ENCODE results near the gene VPS4B. TPM values are rescaled to one million over a fixed set of nuclear protein-coding genes. Genes with fewer than 3 reads are reported as not detected.

The VPS4B gene
- total RNA-seq, 1 experiment from 2014 or later = 67.8 TPM

DNA sequence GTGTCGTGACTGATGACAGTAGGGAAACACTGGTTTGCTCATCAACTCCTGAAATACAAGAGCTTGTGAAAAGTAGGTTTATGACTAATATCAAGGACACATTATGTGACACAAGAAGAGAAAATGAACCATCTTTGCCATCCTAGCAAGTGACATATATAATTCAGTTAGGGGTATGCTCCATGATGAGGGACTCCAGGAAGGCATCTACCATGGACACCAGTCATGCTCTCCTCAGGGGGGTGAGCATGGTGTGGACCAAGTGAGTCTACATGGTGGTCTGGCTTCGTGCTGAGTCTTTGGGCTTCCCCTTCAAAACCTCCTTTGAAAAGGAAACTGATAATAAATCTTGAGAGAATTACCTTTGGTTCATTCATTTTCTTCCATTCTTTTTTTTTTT, 42.8 kb upstream of the VPS4B start:
- Mint-ChIP-seq H3K4me1 (ENCODE audit: insufficient read depth, unreplicated experiment) (no peaks in the 10 kb centered on the region), H3K27ac (ENCODE audit: low read depth, unreplicated experiment) (no peak overlapping the region), H3K4me3 (ENCODE audit: unreplicated experiment) (no peak overlapping the region), H3K36me3 (ENCODE audit: insufficient read depth, unreplicated experiment) (no peaks in the 10 kb centered on the region), H3K27me3 (ENCODE audit: insufficient read depth, unreplicated experiment) (no peaks in the 10 kb centered on the region), H3K9me3 (ENCODE audit: unreplicated experiment) (no peaks in the 10 kb centered on the region)
- POLR2A ChIA-PET = interaction anchor here (1.3 kb wide), 2 partner anchors 9 to 14 kb away, joined by 3 to 6 read pairs; no protein-coding TSS in a partner anchor
- BruUV-seq (replicated peaks) = no TSS peak
- intact Hi-C loops (cut with micrococcal nuclease) = no loop called here
- CTCF ChIA-PET = no interaction called here
- TF ChIP-seq, protein P1, sequence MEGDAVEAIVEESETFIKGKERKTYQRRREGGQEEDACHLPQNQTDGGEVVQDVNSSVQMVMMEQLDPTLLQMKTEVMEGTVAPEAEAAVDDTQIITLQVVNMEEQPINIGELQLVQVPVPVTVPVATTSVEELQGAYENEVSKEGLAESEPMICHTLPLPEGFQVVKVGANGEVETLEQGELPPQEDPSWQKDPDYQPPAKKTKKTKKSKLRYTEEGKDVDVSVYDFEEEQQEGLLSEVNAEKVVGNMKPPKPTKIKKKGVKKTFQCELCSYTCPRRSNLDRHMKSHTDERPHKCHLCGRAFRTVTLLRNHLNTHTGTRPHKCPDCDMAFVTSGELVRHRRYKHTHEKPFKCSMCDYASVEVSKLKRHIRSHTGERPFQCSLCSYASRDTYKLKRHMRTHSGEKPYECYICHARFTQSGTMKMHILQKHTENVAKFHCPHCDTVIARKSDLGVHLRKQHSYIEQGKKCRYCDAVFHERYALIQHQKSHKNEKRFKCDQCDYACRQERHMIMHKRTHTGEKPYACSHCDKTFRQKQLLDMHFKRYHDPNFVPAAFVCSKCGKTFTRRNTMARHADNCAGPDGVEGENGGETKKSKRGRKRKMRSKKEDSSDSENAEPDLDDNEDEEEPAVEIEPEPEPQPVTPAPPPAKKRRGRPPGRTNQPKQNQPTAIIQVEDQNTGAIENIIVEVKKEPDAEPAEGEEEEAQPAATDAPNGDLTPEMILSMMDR (IDR thresholded peaks at IDR 0.05; ENCODE audit: unreplicated experiment) = no peak
- DNase-seq (ENCODE audit: unreplicated experiment) = no peak

DNA sequence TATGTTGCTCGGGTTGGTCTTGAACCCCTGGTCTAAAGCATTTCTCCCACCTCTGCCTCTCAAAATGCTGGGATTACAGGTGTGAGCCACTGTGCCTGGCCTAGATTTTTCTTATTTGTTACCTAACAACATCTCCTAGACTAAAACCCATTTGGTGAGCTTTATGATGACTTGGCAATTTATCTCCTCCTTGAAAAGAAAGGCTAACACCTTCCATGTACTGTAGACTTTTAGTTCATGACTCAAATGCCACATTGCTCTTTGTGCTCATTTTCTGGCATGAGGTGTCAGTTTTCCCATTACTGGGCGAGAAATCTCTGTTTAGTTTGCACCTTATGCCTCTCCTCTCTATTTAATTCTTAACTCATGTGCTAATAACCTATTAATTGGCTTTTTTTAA, 42.2 kb upstream of the VPS4B start:
- intact Hi-C loops (cut with micrococcal nuclease) = no loop called here
- no peaks in the 10 kb centered on the region for H3K36me3 Mint-ChIP-seq (ENCODE audit: insufficient read depth, unreplicated experiment)
- no peaks in the 10 kb centered on the region for H3K27me3 Mint-ChIP-seq (ENCODE audit: insufficient read depth, unreplicated experiment)
- no TSS peak for BruUV-seq (replicated peaks)
- H3K9me3 Mint-ChIP-seq (ENCODE audit: unreplicated experiment) = no peaks in the 10 kb centered on the region
- H3K4me3 Mint-ChIP-seq (ENCODE audit: unreplicated experiment) = no peak overlapping the region
- ChIA-PET POLR2A (interaction anchor here (0.8 to 1.3 kb wide), 5 partner anchors 9 to 18 kb away, joined by 3 to 6 read pairs (median 3); partner anchors contain the start of gene SERPINB5), CTCF (interaction anchor here (0.9 kb wide), 1 partner anchor 9 kb away, joined by 3 read pairs; no protein-coding TSS in a partner anchor)
- no peak overlapping the region for H3K27ac Mint-ChIP-seq (ENCODE audit: low read depth, unreplicated experiment)
- DNase-seq (ENCODE audit: unreplicated experiment) = no peak
- TF ChIP-seq, protein P1 (IDR thresholded peaks at IDR 0.05; ENCODE audit: unreplicated experiment) = no peak
- H3K4me1 Mint-ChIP-seq (ENCODE audit: insufficient read depth, unreplicated experiment) = no peaks in the 10 kb centered on the region

DNA sequence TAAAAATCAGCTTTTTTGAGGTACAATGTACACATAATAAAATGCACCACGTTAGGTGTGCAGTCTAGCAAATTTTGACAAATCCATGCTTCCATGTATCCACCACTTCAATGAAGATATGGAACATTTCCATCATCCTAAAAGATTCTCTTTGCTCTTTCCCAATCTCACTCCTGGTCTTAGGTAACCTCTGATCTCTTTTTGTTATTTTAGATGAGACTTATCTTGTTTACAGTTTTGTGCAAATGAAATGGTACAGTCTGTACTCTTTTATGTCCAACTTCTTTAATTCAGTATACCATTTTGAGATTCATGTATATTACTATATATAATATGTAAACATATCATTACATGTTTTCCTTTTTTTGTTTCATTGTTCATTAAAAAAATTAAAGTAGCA, 38.1 kb upstream of the VPS4B start:
- CTCF ChIA-PET = no interaction called here
- intact Hi-C loops (cut with micrococcal nuclease) = no loop called here
- no TSS peak for BruUV-seq (replicated peaks)
- POLR2A ChIA-PET = interaction anchor here (0.6 to 2.8 kb wide), 7 partner anchors 10 to 686 kb away, joined by 3 to 21 read pairs (median 5); partner anchors contain the start of gene SERPINB5
- H3K9me3 Mint-ChIP-seq (ENCODE audit: unreplicated experiment) = no peaks in the 10 kb centered on the region
- DNase-seq (ENCODE audit: unreplicated experiment) = no peak
- no peaks in the 10 kb centered on the region for H3K27me3 Mint-ChIP-seq (ENCODE audit: insufficient read depth, unreplicated experiment)
- peaks cover 5% of the 10 kb centered on the region for H3K4me1 Mint-ChIP-seq (ENCODE audit: insufficient read depth, unreplicated experiment)
- H3K27ac Mint-ChIP-seq (ENCODE audit: low read depth, unreplicated experiment) = no peak overlapping the region
- TF ChIP-seq, protein P1 (IDR thresholded peaks at IDR 0.05; ENCODE audit: unreplicated experiment) = no peak
- H3K36me3 Mint-ChIP-seq (ENCODE audit: insufficient read depth, unreplicated experiment) = no peaks in the 10 kb centered on the region
- H3K4me3 Mint-ChIP-seq (ENCODE audit: unreplicated experiment) = no peak overlapping the region

DNA sequence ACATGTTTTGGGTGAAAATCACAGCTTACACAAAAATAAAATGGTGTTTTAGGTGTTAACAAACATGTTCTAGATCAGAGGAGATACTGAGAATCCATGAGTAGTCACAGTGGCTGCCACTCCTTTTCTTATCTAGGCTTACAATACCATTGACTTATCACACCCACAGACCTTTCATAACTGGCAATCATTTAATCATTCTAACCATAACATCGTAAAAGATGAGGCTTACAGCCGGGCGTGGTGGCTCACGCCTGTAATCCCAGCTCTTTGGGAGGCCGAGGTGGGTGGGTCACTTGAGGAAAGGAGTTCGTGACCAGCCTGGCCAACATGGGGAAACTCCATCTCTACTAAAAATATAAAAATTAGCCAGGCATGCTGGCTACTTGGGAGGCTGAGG, 35.7 kb upstream of the VPS4B start:
- H3K27me3 Mint-ChIP-seq (ENCODE audit: insufficient read depth, unreplicated experiment) = no peaks in the 10 kb centered on the region
- peaks cover 6% of the 10 kb centered on the region for H3K36me3 Mint-ChIP-seq (ENCODE audit: insufficient read depth, unreplicated experiment)
- BruUV-seq (replicated peaks) = no TSS peak
- no peak overlapping the region for H3K27ac Mint-ChIP-seq (ENCODE audit: low read depth, unreplicated experiment)
- H3K4me3 Mint-ChIP-seq (ENCODE audit: unreplicated experiment) = no peak overlapping the region
- ChIA-PET POLR2A (interaction anchor here (0.8 to 6.6 kb wide), 6 partner anchors 10 to 92 kb away, joined by 3 to 91 read pairs (median 12); partner anchors contain the start of gene SERPINB5), CTCF (interaction anchor here (0.9 kb wide), 1 partner anchor 49 kb away, joined by 3 read pairs; no protein-coding TSS in a partner anchor)
- intact Hi-C loops (cut with micrococcal nuclease) = no loop called here
- H3K4me1 Mint-ChIP-seq (ENCODE audit: insufficient read depth, unreplicated experiment) = peaks cover 27% of the 10 kb centered on the region
- TF ChIP-seq, protein P1 (IDR thresholded peaks at IDR 0.05; ENCODE audit: unreplicated experiment) = no peak
- H3K9me3 Mint-ChIP-seq (ENCODE audit: unreplicated experiment) = no peaks in the 10 kb centered on the region
- DNase-seq (ENCODE audit: unreplicated experiment) = no peak

All from MCF 10A (cell line).